HG02678 (cell line): ENCODE results near the gene ETFB.

Source experiments
- ATAC-seq: cut with Tn5 transposase; IDR thresholded peaks from one replicate; pipeline ENCODE4 v1.9.1; 2021; ENCODE audit warnings: mild to moderate bottlenecking, moderate library complexity; ENCODE audit not compliant: unreplicated experiment

The ETFB gene

GRCh38 chr19:51352783-51353360 is 13.3 kb downstream of the ETFB start:
- ATAC-seq = no peak

DNA sequence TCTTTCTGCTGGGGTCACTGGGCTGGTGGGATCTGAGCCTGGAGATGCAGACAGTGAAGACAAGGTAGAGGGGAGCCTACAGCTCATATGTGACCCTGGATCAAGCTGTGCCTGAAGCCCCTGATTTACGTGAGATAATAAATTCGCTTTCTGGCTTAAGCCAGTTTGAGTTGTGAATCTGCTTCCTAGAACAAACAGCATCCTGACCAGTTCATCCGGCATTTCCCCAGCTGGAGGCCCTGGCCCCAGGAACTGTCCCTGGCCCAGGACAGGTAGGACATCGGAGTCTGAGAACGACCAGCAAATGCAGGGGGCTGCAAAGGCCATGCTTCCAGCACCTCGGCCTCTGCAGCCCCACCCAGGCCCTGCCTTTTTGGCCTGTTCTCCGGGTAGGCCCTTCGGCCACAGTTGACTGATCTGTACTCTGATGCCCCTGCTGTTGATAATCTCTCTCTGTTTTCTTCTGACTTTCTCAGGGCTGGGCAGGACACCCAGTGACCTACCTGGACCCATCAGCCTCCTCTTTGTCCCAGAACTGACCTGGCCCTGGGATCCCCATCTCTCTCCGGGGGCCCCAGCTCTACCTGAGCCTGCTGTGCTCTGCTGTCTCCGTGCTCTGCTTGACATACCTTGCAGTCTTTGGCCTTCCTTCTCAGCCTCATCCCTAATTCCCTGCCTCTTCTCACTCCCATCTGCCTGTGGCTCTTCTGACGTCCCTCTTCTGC is 14.8 kb downstream of the ETFB start:
- ATAC-seq = no peak

- ATAC-seq = no peak
These were observed 18.8 kb downstream of the ETFB start for GRCh38 chr19:51347209-51347928.

DNA sequence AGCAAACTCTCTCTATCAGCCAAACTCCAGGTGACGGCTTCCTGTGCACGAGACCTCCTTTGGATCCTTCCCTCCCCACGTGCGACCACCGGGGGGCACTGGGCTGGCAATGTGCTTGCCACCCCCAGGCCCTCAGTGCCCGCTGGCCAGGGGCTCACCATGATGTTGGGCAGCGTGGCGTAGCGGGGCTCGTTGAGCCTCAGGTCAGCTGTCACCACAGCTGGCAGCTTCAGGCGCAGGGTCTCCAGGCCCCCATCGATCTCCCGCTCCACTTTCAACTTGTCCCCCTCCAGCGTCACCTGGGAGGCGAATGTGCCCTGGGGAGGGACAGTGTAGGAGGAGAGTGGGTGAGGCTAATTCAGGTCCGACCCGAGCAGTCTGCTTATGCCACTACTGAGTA is 19.4 kb downstream of the ETFB start:
- no peak for ATAC-seq

GRCh38 chr19:51345076-51345620 is 21.0 kb downstream of the ETFB start:
- no peak for ATAC-seq

- no peak for ATAC-seq
These were observed 23.3 kb downstream of the ETFB start for GRCh38 chr19:51342631-51343569.

DNA sequence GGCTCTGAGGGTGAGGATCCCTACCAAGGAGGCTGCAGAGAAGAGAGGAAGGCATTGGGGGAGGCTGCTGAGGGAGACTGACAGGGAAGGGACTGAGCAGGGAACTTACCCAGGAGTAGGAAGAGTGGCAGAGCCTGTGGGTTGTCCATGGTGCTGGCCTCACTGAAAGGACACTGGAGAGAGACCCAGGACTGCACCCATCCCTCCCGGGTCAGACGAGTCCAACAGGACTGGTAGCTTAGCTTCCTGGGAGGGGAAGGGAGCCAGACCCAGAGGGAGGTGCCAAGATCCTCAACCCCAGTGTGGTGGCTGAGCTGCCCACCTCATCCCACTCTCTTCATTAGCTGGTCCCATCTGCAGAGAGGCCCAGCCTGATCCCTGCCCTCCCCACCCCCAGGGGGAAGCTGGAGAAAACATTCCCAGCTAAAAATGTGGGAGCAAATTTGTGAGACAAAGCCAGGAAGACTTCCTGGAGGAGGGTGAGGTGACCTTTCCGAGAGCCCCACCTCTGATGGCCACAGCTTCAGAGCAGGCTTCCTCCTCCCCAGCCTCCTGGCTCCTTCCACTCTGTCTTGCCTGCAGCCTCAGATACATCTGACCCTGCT is 24.1 kb downstream of the ETFB start, which contains the start of gene VSIG10L:
TSS of gene VSIG10L (minus strand) at position 164 of the 605 bp plus-strand sequence. CDS start at position 149, 15 bp downstream.
- ATAC-seq = no peak

- ATAC-seq = no peak
These were observed 25.1 kb downstream of the ETFB start for GRCh38 chr19:51341066-51341465.

DNA sequence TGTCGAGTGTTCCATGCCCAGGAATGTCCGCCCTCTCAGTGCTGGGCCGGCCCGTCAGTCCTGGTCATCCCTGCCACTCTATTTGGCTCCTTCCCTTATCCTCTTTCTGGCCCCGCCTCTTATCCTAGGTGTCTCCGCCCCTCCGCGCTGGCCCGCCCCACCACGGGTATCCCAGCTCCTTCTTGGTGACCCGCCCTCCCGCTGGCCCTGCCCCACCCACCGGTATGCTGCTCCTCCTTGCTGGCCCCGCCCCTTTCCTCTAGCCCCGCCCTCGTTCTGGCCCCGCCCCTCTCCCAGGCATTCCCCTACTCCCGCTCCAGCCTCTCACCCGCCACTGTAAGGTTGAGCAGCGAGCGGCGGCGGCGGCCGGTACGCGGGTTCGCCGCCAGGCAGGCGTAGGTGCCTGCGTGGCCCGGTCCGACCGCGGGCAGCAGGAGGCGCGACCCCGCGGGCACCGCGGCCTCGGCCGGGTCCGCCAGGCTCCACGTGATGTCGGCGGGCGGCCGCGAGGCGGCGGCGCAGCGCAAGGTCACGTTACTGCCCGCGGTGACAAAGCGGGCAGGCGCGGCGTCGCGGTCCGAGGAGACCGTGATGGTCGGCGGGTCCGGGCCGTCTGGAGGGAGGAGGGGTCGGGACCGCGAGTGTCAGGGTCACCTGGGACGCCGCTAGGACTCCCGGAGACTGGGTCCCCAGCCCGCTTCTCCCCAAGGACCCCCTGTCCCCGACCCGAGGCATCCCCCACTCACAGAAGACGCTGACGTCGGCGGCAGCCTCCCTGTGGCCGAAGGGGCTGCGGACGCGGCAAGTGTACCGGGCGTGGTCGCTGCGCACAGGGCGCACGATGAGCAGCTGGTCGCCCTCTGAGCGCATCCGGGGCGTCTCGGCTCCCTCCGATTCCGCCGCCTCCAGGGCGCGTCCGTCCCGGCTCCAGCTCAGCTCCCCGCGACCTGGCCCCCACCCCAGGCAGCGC is 26.2 kb downstream of the ETFB start:
- peak; percentile 50 for ATAC-seq

DNA sequence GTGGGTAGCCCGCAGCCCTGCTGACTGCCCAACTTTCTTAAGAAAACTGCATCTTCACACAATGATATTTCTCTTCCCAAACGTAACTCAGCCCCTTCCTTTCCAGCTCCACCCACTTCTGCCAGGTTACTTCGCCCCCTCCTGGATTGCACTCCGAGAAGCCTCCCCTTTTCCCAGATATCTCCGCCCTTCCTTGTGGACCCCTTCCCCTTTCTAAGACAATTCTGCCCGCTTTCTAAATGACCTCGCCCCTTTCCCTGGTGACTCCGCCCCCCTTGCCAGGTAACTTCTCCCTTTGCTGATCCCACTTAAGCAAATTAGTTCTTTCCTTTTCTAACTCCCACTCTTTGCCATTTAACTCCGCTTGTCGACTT is 26.9 kb downstream of the ETFB start:
- ATAC-seq = no peak

DNA sequence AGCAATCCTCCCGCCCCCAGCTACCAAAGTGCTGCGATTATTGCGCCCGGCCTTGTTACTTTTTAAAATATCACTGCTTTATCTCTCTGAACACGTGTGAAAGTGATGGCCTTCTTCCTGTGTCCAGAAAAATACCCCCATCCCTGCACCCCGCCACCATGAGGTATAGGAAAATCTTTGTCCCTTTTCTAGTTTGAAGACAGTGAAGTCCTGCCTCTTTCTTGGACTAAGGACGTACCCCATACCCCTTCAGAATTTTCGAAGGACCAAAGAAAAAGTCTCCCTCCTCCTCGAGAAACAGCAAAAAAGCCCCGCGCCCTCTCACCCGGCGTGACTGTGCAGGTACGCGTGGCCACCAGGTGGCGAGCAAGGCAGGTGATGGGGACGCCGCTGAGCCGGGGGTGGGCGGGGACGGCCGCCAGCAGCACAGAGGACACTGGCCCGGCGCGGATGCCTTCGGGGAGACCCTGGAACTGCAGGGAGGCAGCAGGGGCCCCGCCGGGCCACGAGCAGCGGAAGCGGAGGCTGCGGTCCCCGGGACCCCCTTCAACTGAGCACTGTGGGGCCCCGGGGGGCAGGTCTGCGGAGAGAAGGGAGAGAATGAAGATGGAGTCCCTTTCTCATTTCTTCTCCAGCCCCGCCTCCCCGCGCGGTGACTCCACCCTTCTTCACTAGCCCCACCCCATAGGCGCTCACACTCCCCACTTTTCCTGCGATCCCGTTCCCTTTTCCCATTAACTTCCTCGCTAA is 27.4 kb downstream of the ETFB start:
- ATAC-seq = peak; percentile 56

DNA sequence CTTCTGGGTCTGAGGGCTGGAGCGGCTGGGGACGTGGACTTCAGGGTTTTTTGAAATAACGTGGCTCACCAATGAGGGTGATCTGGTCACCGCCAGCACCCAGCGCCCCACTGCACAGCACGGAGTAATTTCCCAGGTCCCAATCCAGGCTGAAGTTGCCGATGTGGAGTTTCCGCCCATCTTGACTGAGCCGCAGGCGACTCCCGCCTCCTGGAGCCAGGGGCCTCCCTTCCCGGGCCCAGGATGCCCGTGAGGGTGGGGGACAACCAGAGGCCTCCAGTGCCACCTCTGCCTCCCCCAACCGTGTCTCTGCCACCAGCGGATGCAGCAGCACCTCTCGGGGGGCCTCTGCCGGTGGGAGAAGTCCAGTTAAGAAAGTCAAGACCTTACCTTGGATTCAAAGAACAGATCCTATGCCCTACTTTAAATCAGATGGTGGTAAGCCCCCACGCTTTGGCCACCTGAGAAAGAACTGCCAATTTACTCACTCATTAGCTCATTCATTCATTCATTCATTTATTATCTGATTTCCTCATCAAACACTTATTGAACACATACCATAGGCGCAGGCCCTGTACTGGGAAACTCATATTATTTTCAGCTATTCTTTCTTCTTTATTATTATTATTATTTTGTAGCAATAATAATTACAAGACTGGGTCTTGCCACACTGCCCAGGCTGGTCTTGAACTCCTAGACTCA is 28.2 kb downstream of the ETFB start:
- no peak for ATAC-seq

DNA sequence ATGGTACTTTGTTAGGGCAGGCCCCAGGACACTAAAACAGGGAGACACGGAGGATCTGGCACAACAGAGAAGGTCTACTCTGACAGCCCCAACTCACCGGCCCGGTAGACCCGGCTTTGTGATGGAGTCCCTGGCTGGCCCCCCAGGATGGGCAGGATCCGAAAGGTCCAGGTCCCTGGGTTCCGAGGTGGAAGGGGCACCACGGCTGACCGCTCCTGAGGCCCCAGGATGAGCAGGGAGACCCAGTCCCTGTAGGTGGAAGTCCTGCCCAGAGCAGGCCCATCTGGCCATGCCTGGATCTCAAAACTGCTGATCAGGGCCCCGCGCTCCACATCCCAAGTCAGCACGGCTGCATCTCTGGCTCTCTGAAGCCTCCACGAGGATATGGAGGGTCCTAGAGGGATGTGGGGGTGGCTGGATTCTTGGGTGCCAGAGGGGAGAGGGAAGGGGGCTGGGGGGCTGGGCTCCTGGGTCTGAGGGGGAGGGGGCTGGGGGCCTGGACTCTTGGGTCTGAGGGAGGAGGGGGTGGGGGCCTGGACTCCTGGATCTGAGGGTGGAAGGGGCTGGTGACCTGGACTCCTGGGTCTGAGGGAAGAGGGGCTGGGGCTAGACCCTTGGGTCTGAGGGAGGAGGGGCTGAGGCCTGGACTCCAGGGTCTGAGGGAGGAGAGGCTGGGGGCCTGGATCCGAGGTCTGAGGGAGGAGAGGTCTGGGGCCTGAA is 28.9 kb downstream of the ETFB start:
- no peak for ATAC-seq

DNA sequence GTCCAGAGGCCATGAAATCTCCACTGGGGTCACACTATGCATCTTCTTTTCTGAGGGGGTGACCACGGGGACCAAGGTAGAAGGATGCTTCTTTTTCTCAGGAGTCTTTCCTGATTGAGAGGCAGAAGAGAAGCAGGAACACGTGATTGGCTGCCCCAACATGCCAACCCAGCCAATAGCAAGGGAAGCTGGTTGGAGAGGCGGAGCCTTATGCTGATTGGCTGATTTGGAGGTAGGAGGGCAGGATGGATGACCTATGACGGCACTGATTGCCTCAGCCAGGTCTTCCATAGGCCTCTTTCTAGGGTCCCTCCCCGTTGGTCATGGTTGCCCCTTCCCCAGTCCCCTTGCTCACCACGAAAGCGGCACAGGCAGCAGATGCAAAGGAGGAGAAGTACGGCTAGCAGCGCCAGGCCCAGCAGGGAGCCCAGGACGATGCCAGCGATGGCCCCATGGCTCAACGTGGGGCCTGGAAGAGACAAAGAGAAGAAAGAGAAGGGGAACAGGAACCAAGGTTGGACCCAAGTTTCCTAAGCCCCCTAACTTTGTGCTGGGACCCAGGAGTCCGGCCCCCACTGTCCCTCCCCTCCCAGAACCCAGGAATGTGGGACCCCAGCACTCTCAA is 32.2 kb downstream of the ETFB start:
- no peak for ATAC-seq

- no peak for ATAC-seq
These were observed 34.5 kb downstream of the ETFB start for GRCh38 chr19:51331716-51332115.

DNA sequence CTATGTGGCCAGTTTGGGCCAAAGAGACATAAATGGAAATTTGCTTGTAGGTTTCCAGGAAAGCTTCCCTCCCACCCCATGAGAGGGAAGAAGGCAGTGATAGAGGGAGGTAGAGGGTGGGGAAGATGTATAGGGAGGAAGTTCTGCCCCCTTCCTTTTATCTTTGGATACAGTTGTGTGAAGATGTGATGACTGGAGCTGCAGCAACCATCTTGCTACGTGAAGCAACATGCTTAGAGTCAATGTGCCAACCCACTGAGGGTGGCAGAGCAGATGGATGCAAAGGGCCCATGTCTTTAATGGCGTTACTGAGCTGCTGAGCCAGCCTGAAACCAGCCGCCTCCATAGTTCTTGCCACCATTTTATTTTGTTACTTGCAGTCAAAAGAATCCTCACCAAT is 35.0 kb downstream of the ETFB start:
- ATAC-seq = no peak

- ATAC-seq = no peak
These were observed 35.8 kb downstream of the ETFB start for GRCh38 chr19:51330366-51330765.
